ENCODE results near the gene B3GLCT. TPM values are rescaled to one million over a fixed set of nuclear protein-coding genes. Genes with fewer than 3 reads are reported as not detected.
"Not testable (repeated sequence)": the region's sequence is repeated elsewhere in the genome, so short reads cannot be mapped to it uniquely, and the experiment has no call there.

Gene B3GLCT
- total RNA-seq, 1 donor, result 16.0 TPM

- DNase-seq (ENCODE audit: low read depth), result no peak
- no peak overlapping the region for H3K4me3 ChIP-seq (ENCODE audit: low read depth, low read length)
- no peak for TF ChIP-seq CTCF (IDR thresholded peaks at IDR 0.05; ENCODE audit: insufficient read depth, low read depth, low read length)
Observed at GRCh38 chr13:31208559-31209122, 8.9 kb downstream of the B3GLCT start.

- DNase-seq (ENCODE audit: low read depth), result peak; percentile 56
Observed at GRCh38 chr13:31209172-31209840, 9.5 kb downstream of the B3GLCT start.

GRCh38 chr13:31209841-31210210 lies 10.1 kb downstream of the B3GLCT start:
- DNase-seq (ENCODE audit: low read depth), result peak; percentile 38
- TF ChIP-seq CTCF (IDR thresholded peaks at IDR 0.05; ENCODE audit: insufficient read depth, low read depth, low read length), result no peak
- H3K4me3 ChIP-seq (ENCODE audit: low read depth, low read length), result no peak overlapping the region

More at GRCh38 chr13:31209172-31209840, 9.5 kb downstream of the B3GLCT start:
- H3K4me3 ChIP-seq (ENCODE audit: low read depth, low read length), result no peak overlapping the region
- TF ChIP-seq CTCF (IDR thresholded peaks at IDR 0.05; ENCODE audit: insufficient read depth, low read depth, low read length), result no peak

GRCh38 chr13:31213651-31214289 lies 14.0 kb downstream of the B3GLCT start:
- no peak for TF ChIP-seq CTCF (IDR thresholded peaks at IDR 0.05; ENCODE audit: insufficient read depth, low read depth, low read length)
- peak; percentile 3 for DNase-seq (ENCODE audit: low read depth)
- no peak overlapping the region for H3K4me3 ChIP-seq (ENCODE audit: low read depth, low read length)

GRCh38 chr13:31214435-31214834 lies 14.7 kb downstream of the B3GLCT start:
- no peak overlapping the region for H3K4me3 ChIP-seq (ENCODE audit: low read depth, low read length)
- TF ChIP-seq CTCF (IDR thresholded peaks at IDR 0.05; ENCODE audit: insufficient read depth, low read depth, low read length), result no peak
- no peak for DNase-seq (ENCODE audit: low read depth)

GRCh38 chr13:31216916-31217315 lies 17.1 kb downstream of the B3GLCT start:
- not testable (repeated sequence) for DNase-seq (ENCODE audit: low read depth); H3K4me3 ChIP-seq (ENCODE audit: low read depth, low read length)

- H3K4me3 ChIP-seq (ENCODE audit: low read depth, low read length), result no peak overlapping the region
- DNase-seq (ENCODE audit: low read depth), result no peak
- no peak for TF ChIP-seq CTCF (IDR thresholded peaks at IDR 0.05; ENCODE audit: insufficient read depth, low read depth, low read length)
Observed at GRCh38 chr13:31219909-31220598, 20.3 kb downstream of the B3GLCT start.

Measured in fibroblast of villous mesenchyme (primary cell).